Measurements from ENCODE around the gene CPNE4.
A peak's percentile ranks its signal among the peaks of the same experiment; 100 is the strongest.
"Not testable (repeated sequence)": the region's sequence is repeated elsewhere in the genome, so short reads cannot be mapped to it uniquely, and the experiment has no call there.

Gene CPNE4

DNA sequence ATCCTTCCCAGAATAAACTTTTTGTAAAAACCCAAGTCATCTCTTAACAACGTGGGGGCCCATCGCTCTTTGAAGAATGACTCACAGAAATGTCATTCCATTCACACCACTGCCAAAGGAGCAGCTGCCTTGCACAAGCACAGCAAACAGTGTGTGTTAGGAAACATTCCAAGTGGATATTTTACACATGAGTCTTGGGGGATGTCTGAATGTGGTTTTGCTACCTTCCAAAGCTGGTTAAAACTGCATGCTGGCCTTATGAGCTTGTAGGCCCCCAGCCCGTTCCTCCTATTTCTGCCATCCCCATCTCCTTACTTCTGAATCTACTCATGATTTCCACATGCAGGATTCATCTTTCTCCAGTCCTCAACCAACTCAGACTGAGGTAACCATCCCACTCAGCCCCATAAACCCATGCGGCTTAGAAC, 130.8 kb downstream of the CPNE4 start:
- peak; percentile 70 for DNase-seq
- in situ Hi-C loops (cut with HindIII; ENCODE audit: low pct_ligation_motif_present, low pct_unique_long_range_greater_than_20kb, low sequenced_read_pairs), result no loop called here

DNA sequence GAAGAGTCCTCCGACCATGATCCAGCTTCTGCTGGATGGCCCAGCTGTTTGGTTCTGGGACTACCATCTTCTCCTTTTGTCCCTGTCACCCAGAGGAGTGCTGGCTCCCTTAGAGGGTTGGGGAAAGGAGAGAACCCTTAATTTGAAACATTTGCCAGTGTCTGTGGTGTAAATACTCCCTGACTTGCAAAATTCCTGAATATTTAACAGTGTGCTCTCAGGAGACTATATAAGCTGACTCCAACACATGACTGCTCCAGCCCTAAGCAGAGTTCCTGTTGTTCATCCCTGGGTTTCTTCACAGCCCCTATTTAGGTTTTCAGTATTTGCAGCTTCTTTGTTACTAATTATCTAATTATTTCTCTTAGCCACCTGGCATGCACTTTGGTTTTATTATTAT, 133.1 kb downstream of the CPNE4 start:
- in situ Hi-C loops (cut with HindIII; ENCODE audit: low pct_ligation_motif_present, low pct_unique_long_range_greater_than_20kb, low sequenced_read_pairs), result no loop called here
- no peak for DNase-seq

DNA sequence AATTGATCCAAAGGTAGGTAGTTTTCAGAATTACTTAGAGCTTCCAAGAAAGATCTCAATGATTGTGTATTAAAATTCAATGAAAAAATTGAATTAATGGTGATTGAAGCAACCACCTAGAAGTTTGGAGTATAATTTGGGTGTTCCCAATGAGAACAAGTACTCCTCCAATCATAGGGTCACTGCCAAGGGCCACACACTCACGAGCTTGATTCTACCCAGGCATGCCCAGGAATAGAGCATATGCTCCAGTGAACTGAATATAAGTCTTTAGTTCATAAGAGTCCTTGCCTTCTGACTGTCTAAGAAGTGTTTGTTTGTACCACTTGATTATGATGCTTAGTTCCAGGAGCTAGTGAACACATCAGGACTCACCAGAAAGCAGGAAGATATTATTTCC, 133.9 kb downstream of the CPNE4 start:
- no peak for DNase-seq
- in situ Hi-C loops (cut with HindIII; ENCODE audit: low pct_ligation_motif_present, low pct_unique_long_range_greater_than_20kb, low sequenced_read_pairs), result no loop called here

GRCh38 chr3:131899021-131899420, 135.8 kb downstream of the CPNE4 start:
- DNase-seq, result no peak
- in situ Hi-C loops (cut with HindIII; ENCODE audit: low pct_ligation_motif_present, low pct_unique_long_range_greater_than_20kb, low sequenced_read_pairs), result no loop called here

GRCh38 chr3:131898346-131898745, 136.5 kb downstream of the CPNE4 start:
- in situ Hi-C loops (cut with HindIII; ENCODE audit: low pct_ligation_motif_present, low pct_unique_long_range_greater_than_20kb, low sequenced_read_pairs), result no loop called here
- no peak for DNase-seq

DNA sequence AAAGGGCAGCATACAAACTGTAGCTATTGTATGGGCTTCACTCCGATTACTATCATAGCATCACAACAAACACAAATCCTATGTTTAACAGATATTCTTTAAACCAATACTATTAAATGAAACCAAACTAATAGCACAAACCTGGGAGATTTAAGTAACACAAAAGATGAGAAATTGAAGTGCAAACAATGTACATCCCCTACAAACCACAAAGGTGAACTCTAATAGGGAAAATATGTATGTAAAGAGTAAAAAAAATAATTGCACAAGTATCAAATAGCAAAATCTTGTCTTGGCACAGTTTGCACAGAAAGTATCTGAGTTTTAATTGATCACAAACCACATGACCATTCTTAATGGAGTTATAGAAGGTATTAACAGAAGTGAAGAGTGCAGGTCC, 138.5 kb downstream of the CPNE4 start:
- in situ Hi-C loops (cut with HindIII; ENCODE audit: low pct_ligation_motif_present, low pct_unique_long_range_greater_than_20kb, low sequenced_read_pairs), result no loop called here
- DNase-seq, result no peak

- no peak for DNase-seq
- in situ Hi-C loops (cut with HindIII; ENCODE audit: low pct_ligation_motif_present, low pct_unique_long_range_greater_than_20kb, low sequenced_read_pairs), result no loop called here
Observed at GRCh38 chr3:131895766-131896165, 139.0 kb downstream of the CPNE4 start.

DNA sequence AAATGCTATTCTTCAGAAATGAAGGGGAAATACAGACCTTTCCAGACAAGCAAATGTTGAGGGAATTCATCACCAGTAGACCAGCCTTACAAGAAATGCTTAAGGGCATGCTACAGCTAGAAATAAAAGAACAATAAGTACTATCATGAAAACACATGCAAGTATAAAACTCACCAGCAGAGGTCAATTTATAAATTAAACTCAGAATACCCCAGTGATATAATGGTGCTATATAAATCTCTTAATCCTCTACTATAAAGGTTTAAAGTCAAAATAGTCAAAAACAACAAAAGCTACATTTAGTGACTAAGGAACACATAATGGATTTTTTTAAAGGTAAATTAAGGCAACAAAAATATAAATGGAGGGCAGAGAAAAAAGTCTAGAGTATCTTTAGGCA, 142.5 kb downstream of the CPNE4 start:
- DNase-seq, result no peak
- in situ Hi-C loops (cut with HindIII; ENCODE audit: low pct_ligation_motif_present, low pct_unique_long_range_greater_than_20kb, low sequenced_read_pairs), result no loop called here

- DNase-seq; in situ Hi-C loops (cut with HindIII; ENCODE audit: low pct_ligation_motif_present, low pct_unique_long_range_greater_than_20kb, low sequenced_read_pairs): not testable (repeated sequence)
Observed at GRCh38 chr3:131885871-131886270, 148.9 kb downstream of the CPNE4 start.

DNA sequence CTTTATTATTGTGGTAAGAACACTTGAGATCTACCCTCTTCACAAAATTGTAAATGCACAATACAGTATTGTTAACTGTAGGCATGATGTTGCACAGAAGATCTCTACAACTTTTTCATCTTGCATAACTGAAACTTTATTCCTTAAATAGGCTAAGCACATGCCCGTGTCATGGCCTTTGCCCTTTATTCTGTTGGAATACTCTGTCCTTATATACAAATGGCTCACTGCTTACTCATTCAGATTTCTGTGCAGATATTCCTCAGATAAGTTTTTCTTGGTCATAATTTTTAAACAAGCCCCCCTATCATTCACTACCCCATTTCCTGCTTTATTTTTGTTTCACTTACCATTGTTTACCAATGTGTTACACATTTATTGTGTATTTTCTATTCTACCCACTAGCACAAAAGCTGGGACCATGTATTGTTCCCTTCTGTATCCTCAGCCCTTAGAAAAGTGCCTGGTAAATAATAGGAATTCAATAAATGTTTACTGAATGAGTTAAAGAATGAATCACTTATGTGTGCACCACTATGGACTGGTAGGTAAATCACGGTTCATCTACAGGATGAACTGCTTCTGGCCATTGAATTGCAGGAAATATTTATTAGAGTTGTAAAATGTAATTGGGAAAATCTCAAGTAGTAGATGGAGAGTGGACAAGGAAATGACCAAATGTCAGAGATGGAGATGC, 151.0 kb downstream of the CPNE4 start:
- in situ Hi-C loops (cut with HindIII; ENCODE audit: low pct_ligation_motif_present, low pct_unique_long_range_greater_than_20kb, low sequenced_read_pairs), result no loop called here
- DNase-seq, result no peak

DNA sequence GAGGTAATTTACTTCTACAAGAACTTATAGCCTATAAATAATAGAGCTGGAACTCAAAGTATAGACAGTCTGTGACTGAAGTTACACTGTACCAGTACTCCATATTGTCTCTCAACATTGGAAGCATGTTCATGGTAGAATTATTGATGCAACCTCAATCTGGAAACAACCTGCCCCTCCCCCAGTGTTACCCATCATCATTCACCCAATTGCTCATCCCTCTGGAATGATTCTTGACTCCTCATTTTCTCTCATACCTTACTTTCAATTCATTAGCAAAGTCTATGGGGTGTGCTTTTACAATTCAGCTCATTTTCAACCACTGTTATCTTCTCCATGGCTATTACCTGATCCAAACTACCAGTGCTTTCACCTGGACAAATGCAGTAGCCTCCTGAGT, 151.7 kb downstream of the CPNE4 start:
- in situ Hi-C loops (cut with HindIII; ENCODE audit: low pct_ligation_motif_present, low pct_unique_long_range_greater_than_20kb, low sequenced_read_pairs), result no loop called here
- no peak for DNase-seq

DNA sequence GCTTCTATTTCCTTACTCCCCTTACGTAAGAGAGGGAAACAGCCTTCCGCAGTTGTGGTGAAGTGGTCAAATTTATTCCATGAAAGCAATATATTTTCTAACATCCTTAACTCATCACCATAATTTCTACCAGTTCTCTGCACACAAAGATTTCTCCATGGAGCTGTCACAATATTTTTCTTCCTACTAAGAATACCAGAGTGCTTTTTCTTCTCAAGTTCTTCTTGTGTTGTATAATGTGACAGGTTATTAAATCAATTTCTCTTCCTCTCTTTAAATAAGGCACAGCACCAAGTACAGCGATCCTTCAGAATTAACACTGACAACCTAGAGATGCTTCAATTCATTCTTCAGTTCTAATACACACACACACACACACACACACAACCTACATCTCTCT, 153.0 kb downstream of the CPNE4 start:
- DNase-seq, result no peak
- in situ Hi-C loops (cut with HindIII; ENCODE audit: low pct_ligation_motif_present, low pct_unique_long_range_greater_than_20kb, low sequenced_read_pairs), result no loop called here

DNA sequence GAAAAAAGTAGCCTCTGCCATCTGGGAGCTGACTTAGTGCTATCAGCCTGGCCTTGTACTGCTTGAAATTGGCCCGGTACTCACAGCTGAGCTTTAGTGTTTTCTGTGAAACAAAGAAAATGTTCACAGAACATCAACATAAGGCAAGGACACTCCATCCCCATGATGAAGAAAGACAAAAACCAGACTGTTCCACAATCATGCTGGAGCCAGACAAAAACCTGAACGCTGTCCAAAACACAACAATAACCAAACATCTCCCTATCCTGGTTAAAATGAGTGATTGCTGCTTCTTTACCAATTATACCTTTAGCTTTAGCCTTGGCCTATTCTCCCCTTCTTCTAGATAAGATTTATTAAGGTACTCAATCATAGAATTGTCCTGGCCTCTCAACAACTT, 153.9 kb downstream of the CPNE4 start:
- in situ Hi-C loops (cut with HindIII; ENCODE audit: low pct_ligation_motif_present, low pct_unique_long_range_greater_than_20kb, low sequenced_read_pairs), result no loop called here
- no peak for DNase-seq

- in situ Hi-C loops (cut with HindIII; ENCODE audit: low pct_ligation_motif_present, low pct_unique_long_range_greater_than_20kb, low sequenced_read_pairs), result no loop called here
- DNase-seq, result no peak
Observed at GRCh38 chr3:131868203-131868602, 166.6 kb downstream of the CPNE4 start.

DNA sequence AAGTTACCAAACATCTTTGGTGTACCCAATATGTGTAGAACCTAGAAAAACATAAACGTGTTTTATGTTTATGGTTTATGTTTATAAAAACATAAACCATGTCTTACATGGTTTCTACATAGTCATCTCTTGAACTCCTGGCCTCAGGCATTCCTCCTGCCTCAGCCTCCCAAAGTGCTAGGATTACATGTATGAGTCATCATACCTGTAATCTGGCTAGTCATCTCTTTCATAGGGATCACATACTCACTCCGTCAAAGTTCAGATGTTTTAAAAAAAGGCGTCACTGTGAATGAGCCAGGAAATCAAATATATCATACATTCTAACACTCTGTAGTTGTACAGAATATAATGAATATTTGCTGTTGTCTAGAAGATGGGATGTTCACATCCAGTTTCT, 178.6 kb downstream of the CPNE4 start:
- in situ Hi-C loops (cut with HindIII; ENCODE audit: low pct_ligation_motif_present, low pct_unique_long_range_greater_than_20kb, low sequenced_read_pairs), result no loop called here
- DNase-seq, result no peak

- in situ Hi-C loops (cut with HindIII; ENCODE audit: low pct_ligation_motif_present, low pct_unique_long_range_greater_than_20kb, low sequenced_read_pairs), result no loop called here
- DNase-seq, result no peak
Observed at GRCh38 chr3:131850223-131850622, 184.6 kb downstream of the CPNE4 start.

DNA sequence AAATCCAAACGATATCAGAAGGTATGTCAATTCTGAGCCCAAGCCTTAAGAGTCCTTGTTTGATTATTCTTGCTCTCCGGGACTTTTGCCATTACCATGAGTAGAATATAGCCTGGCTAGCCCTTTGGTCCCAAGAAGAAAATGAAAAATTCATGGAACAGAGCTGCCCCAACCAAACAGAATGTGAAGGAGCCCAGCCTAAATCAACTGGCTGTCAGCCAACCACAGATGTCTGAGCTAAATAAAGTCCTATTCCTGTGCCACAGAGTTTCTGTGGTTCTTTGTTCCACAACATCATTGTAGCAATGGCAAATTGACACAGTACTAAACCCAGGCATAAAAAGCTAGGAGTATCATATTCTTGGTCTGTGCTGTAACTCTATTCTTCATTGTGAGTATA, 185.2 kb downstream of the CPNE4 start:
- DNase-seq, result no peak
- in situ Hi-C loops (cut with HindIII; ENCODE audit: low pct_ligation_motif_present, low pct_unique_long_range_greater_than_20kb, low sequenced_read_pairs), result no loop called here

DNA sequence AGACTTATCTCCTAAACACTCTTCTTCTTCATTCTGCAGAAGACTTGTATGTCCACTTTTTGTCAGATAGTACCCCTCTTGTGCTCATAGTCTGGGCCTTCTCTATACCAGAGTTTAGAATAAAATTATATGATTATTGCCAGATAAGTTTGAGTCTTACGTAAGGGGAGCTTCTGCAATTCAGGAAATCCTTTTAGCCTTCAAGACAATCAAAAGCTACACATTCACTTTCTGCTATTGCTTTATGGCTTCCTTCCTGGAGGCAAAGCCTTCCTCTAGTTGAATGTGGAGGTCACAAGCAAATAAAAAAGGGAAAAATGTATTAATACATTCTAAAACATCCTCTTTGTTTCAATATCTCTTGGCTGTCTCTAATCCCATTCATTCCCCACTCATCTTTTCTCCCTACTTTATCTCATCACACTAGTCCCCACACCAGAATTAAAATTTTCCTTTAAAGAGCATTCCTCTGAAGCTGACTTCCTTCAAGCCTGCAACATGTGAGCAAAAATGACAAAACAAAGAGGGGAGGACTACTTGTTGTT, 186.8 kb downstream of the CPNE4 start:
- DNase-seq, result no peak
- in situ Hi-C loops (cut with HindIII; ENCODE audit: low pct_ligation_motif_present, low pct_unique_long_range_greater_than_20kb, low sequenced_read_pairs), result no loop called here

DNA sequence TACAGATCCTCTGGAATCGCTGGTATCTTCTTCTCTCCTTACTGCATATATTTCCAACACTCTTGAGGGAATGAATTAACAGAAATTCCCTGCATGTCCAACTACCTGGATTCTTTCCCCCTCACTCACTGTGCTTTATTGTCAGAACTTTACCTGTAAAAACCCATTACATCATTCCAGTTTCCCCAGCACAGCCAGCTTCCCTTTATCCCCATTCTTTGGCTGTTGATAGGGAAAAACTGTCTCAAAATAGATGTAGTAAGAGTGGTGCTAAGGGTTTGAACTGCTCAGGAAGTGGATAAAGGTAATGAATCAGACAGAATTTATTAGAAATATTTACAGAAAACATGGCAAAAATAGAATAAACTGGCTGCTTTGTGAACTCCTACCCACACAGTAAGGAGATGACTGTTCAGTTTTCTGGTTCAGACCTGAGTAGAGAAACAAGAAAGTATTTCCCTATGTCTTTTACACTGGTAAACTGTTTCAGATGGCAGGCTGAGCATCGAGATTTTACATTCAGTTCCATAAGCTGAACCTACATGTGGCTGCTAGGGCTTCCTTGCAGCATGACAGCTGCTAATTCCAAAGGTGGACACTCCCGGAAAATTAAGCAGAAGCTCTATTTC, 188.4 kb downstream of the CPNE4 start:
- in situ Hi-C loops (cut with HindIII; ENCODE audit: low pct_ligation_motif_present, low pct_unique_long_range_greater_than_20kb, low sequenced_read_pairs), result no loop called here
- DNase-seq, result no peak

DNA sequence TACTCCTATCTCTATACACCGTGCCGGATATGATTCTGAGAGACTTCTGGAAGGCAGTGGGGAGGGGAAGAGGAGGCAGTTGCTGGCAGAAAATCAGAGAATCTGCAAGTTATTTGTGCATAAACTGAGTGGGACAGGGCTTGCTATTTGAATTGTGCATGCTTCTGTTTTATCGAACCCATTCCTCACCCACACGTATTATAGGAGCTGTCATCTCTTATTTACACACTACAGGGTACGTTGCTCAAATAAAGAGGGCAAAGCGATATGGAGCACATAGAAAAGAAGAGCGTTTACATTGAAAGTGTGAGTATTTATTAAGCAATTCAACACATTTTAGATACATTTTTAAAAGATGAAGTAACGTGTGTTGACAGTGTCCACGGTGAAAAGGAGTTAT, 191.6 kb downstream of the CPNE4 start:
- no peak for DNase-seq
- in situ Hi-C loops (cut with HindIII; ENCODE audit: low pct_ligation_motif_present, low pct_unique_long_range_greater_than_20kb, low sequenced_read_pairs), result no loop called here
